CD14-positive monocyte (primary cell): ENCODE measurements around the gene PLEKHM3. TPM values are rescaled to one million over a fixed set of nuclear protein-coding genes. Genes with fewer than 3 reads are reported as not detected.

ENCODE experiments used
- DNase-seq, 3 donors: peaks; one replicate each; pipeline ENCODE4 v3.0.0-alpha.2; 2011 to 2022
- H2AFZ ChIP-seq: 2 replicates; pipeline ENCODE4 v1.6.0; 2012; ENCODE audit warnings: mild to moderate bottlenecking, low read depth, low read length, inconsistent platforms; ENCODE audit not compliant: insufficient read depth, poor library complexity, severe bottlenecking
- H3K27ac ChIP-seq, 2 donors: 1 replicate in 1 of 2; 2 replicates in 1 of 2; pipeline ENCODE4 v1.5.1; 2012 to 2013; ENCODE audit warnings: low read length in 2 of 2, control low read depth in 1 of 2, inconsistent platforms in 1 of 2, low read depth in 1 of 2, mild to moderate bottlenecking in 1 of 2
- H3K27me3 ChIP-seq, 2 donors: one replicate each; pipeline versions ENCODE4 v1.6.0 to v1.6.1; 2011 to 2013; ENCODE audit warnings: low read length in 2 of 2; ENCODE audit not compliant: control insufficient read depth in 2 of 2, insufficient read depth in 2 of 2
- H3K36me3 ChIP-seq, 2 donors: replicated peaks in 1 of 2; 1 replicate in 1 of 2; 2 replicates in 1 of 2; pipeline versions ENCODE4 v1.5.1 to v1.6.1; 2012 to 2013; ENCODE audit warnings: low read length in 2 of 2, control low read depth in 1 of 2, inconsistent platforms in 1 of 2, mild to moderate bottlenecking in 1 of 2; ENCODE audit not compliant: insufficient read depth in 2 of 2, control insufficient read depth in 1 of 2
- H3K4me1 ChIP-seq, 2 donors: 1 replicate in 1 of 2; 2 replicates in 1 of 2; pipeline versions ENCODE4 v1.5.1 to v1.6.1; 2012 to 2013; ENCODE audit warnings: low read length in 2 of 2, control low read depth in 1 of 2, inconsistent platforms in 1 of 2, mild to moderate bottlenecking in 1 of 2, moderate library complexity in 1 of 2; ENCODE audit not compliant: insufficient read depth in 2 of 2, control insufficient read depth in 1 of 2
- H3K4me2 ChIP-seq: replicated peaks from 2 replicates; pipeline ENCODE3; 2012; ENCODE audit warnings: low read length, moderate library complexity, mild to moderate bottlenecking; ENCODE audit not compliant: poor library complexity, severe bottlenecking; ENCODE audit errors: extremely low read depth
- H3K4me3 ChIP-seq, 3 experiments: fragments of 200-600 bp in 1 of 3; sonication (generic) in 1 of 3; replicated peaks in 1 of 3; 1 replicate in 2 of 3; 2 replicates in 1 of 3; pipeline ENCODE4 v1.5.1; 2011 to 2013; ENCODE audit warnings: low read length in 3 of 3, mild to moderate bottlenecking in 3 of 3, control low read depth in 2 of 3, low read depth in 2 of 3, inconsistent platforms in 1 of 3, moderate library complexity in 1 of 3
- H3K79me2 ChIP-seq: 2 replicates; pipeline ENCODE4 v1.6.0; 2012; ENCODE audit warnings: mild to moderate bottlenecking, control low read depth, inconsistent platforms, low read length, moderate library complexity; ENCODE audit not compliant: insufficient read depth
- H3K9ac ChIP-seq: 2 replicates; pipeline ENCODE4 v1.6.0; 2017; ENCODE audit warnings: low read length, mild to moderate bottlenecking; ENCODE audit not compliant: insufficient read depth, poor library complexity, severe bottlenecking
- H3K9me3 ChIP-seq, 2 donors: replicated peaks in 1 of 2; 1 replicate in 1 of 2; 2 replicates in 1 of 2; pipeline versions ENCODE4 v1.5.1 to v1.6.1; 2012 to 2013; ENCODE audit warnings: low read length in 2 of 2, control low read depth in 1 of 2; ENCODE audit not compliant: control insufficient read depth in 1 of 2, insufficient read depth in 1 of 2
- H4K20me1 ChIP-seq: 2 replicates; pipeline ENCODE4 v1.6.0; 2012; ENCODE audit warnings: mild to moderate bottlenecking, low read length, control low read depth, moderate library complexity; ENCODE audit not compliant: insufficient read depth
- H3K27ac Mint-ChIP-seq, 7 donors: one replicate each; pipeline ENCODE4 v1.8.0; 2020; ENCODE audit warnings: mild to moderate bottlenecking in 7 of 7, mixed read lengths in 7 of 7, moderate library complexity in 6 of 7, inconsistent platforms in 2 of 7
- H3K27me3 Mint-ChIP-seq, 3 donors: one replicate each; pipeline ENCODE4 v1.8.0; 2021 to 2022; ENCODE audit warnings: low read depth in 3 of 3, mild to moderate bottlenecking in 3 of 3, mixed read lengths in 3 of 3, moderate library complexity in 3 of 3, inconsistent platforms in 1 of 3
- H3K36me3 Mint-ChIP-seq, 2 donors: one replicate each; pipeline ENCODE4 v1.8.0; 2020; ENCODE audit warnings: mixed read lengths in 2 of 2, inconsistent platforms in 1 of 2, mild to moderate bottlenecking in 1 of 2
- H3K4me1 Mint-ChIP-seq: one replicate; pipeline ENCODE4 v1.8.0; 2020; ENCODE audit warnings: mild to moderate bottlenecking, mixed read lengths
- H3K4me3 Mint-ChIP-seq, 2 donors: one replicate each; pipeline ENCODE4 v1.8.0; 2020; ENCODE audit warnings: mild to moderate bottlenecking in 2 of 2, mixed read lengths in 2 of 2, moderate library complexity in 1 of 2
- H3K9me3 Mint-ChIP-seq, 7 donors: one replicate each; pipeline ENCODE4 v1.8.0; 2020 to 2022; ENCODE audit warnings: mixed read lengths in 7 of 7, mild to moderate bottlenecking in 6 of 7, moderate library complexity in 6 of 7, inconsistent platforms in 2 of 7
- WGBS: methylation state at CpG from one replicate; pipeline ENCODE4 v1.1.5; 2013; ENCODE audit warnings: missing lambda C conversion rate; ENCODE audit not compliant: insufficient coverage; 5-methylcytosine and 5-hydroxymethylcytosine counted together
- intact Hi-C, 2 donors: fragments of 100-400 bp; cut with micrococcal nuclease; formaldehyde crosslinking; loops; one replicate each; pipeline versions ENCODE4 v1.15.0 to v1.15.1; 2023
- polyA plus RNA-seq, 3 donors: library from polyadenylated mRNA; depleted of rRNA in 1 of 3; unstranded in 2 of 3; stranded (reverse) in 1 of 3; fragments of 300-500 nt in 2 of 3; fragments of >200 nt in 1 of 3; fragmentation: Illumina TruSeq in 2 of 3; gene quantifications; 1 replicate in 2 of 3; 2 replicates in 1 of 3; pipeline ENCODE4 v1.2.3, GENCODE V29; 2012 to 2021
- TF ChIP-seq, protein P1 (sequence below): fragments of 200-600 bp; IDR thresholded peaks from one replicate; pipeline ENCODE4 v1.8.0; 2022; ENCODE audit warnings: antibody characterized with exemption, mild to moderate bottlenecking

PLEKHM3 gene
- polyA plus RNA-seq, 3 donors: 3.0 to 8.0 (median 3.0) TPM

DNA sequence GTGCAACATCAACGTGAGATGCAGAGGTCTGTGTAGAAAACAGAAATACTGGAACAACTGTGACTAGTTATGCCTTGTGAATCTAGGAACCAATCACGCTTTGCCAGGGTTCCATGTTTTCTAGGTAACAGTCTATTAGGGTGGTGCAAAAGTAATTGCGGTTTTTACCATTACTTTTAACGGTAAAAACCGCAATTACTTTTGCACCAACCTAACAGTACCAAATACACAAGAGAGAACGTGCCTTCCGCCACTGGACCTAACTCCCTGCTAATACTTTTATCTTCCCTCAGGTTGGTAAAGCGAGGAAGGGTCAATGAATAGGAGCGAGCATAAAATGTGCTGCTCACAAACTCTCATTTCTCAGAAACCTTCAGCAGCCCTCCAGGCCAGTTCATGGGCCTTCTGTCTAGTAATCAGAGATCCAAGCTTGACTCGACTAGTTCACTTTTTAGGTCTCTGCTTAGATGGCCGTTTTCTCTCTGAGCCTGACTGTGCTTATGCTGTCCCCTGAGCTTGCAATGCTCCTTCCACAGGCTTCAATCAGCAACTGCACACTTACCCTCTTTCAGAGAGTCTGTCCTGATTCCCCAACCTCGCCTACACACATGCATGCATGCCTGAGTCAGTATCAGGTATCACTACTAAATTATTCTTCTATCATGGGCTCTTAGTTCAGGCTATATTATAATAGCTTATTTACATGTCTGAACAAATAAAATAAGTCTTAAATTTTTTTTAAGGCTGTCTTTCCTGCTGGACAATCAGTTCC, 47.0 kb downstream of the PLEKHM3 start:
- H3K36me3 ChIP-seq: peaks cover 12 to 20% of the 10 kb centered on the region in 2 donors
- H2AFZ ChIP-seq: no peak overlapping the region
- no peak overlapping the region for H3K4me2 ChIP-seq
- peaks cover 17 to 19% of the 10 kb centered on the region in 2 donors for H3K36me3 Mint-ChIP-seq
- WGBS: 98% methylated on average over 5 of the region's 12 CpGs
- peaks cover 17 to 21% of the 10 kb centered on the region in 2 donors for H3K4me1 ChIP-seq
- no peak overlapping the region for H3K27ac ChIP-seq
- H3K4me3 ChIP-seq: no peak overlapping the region
- peaks cover 0 to 2% (median 2%) of the 10 kb centered on the region in 3 donors for H3K27me3 Mint-ChIP-seq
- H3K9ac ChIP-seq: no peak overlapping the region
- H3K9me3 Mint-ChIP-seq: no peaks in the 10 kb centered on the region
- peak overlapping the region in 1 of 7 donors; percentile 19 for H3K27ac Mint-ChIP-seq
- intact Hi-C loops: no loop called here
- H3K79me2 ChIP-seq: no peaks in the 10 kb centered on the region
- H4K20me1 ChIP-seq: peaks cover 13% of the 10 kb centered on the region
- H3K9me3 ChIP-seq: no peaks in the 10 kb centered on the region
- H3K4me3 Mint-ChIP-seq: no peak overlapping the region
- TF ChIP-seq, protein P1, sequence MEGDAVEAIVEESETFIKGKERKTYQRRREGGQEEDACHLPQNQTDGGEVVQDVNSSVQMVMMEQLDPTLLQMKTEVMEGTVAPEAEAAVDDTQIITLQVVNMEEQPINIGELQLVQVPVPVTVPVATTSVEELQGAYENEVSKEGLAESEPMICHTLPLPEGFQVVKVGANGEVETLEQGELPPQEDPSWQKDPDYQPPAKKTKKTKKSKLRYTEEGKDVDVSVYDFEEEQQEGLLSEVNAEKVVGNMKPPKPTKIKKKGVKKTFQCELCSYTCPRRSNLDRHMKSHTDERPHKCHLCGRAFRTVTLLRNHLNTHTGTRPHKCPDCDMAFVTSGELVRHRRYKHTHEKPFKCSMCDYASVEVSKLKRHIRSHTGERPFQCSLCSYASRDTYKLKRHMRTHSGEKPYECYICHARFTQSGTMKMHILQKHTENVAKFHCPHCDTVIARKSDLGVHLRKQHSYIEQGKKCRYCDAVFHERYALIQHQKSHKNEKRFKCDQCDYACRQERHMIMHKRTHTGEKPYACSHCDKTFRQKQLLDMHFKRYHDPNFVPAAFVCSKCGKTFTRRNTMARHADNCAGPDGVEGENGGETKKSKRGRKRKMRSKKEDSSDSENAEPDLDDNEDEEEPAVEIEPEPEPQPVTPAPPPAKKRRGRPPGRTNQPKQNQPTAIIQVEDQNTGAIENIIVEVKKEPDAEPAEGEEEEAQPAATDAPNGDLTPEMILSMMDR: no peak
- peaks cover 26% of the 10 kb centered on the region for H3K4me1 Mint-ChIP-seq
- H3K27me3 ChIP-seq: no peaks in the 10 kb centered on the region
- DNase-seq: no peak

- Mint-ChIP-seq H3K27me3 (peaks cover 0 to 2% (median 2%) of the 10 kb centered on the region in 3 donors), H3K27ac (no peak overlapping the region), H3K9me3 (no peaks in the 10 kb centered on the region), H3K4me3 (no peak overlapping the region), H3K4me1 (peaks cover 20% of the 10 kb centered on the region), H3K36me3 (peaks cover 22 to 28% of the 10 kb centered on the region in 2 donors)
- DNase-seq: peak in 1 of 3 donors; percentile 42
- intact Hi-C loops: no loop called here
- Histone ChIP-seq H4K20me1 (peaks cover 9% of the 10 kb centered on the region), H2AFZ (no peak overlapping the region), H3K9me3 (no peaks in the 10 kb centered on the region), H3K9ac (no peak overlapping the region), H3K4me2 (no peak overlapping the region), H3K79me2 (peaks cover 4% of the 10 kb centered on the region), H3K27ac (no peak overlapping the region), H3K27me3 (no peaks in the 10 kb centered on the region), H3K4me1 (peaks cover 7 to 15% of the 10 kb centered on the region in 2 donors), H3K4me3 (no peak overlapping the region), H3K36me3 (peaks cover 12 to 20% of the 10 kb centered on the region in 2 donors)
- TF ChIP-seq, protein P1: no peak
- 100% methylated on average over 1 of the region's 2 CpGs for WGBS
Observed at GRCh38 chr2:207975921-207976320, 49.4 kb downstream of the PLEKHM3 start.
